CD8-positive, alpha-beta memory T cell (primary cell): ENCODE results near the gene GLT6D1. TPM values are rescaled to one million over a fixed set of nuclear protein-coding genes. Genes with fewer than 3 reads are reported as not detected.

Experiments
- CTCF ChIA-PET: fragments of 350-600 bp; sonication (Branson Sonifier 250); formaldehyde crosslinking; loops from one replicate; lab custom pipeline; 2021; ENCODE audit warnings: antibody characterized with exemption; lab: Charles Lee
- POLR2A ChIA-PET: fragments of 350-600 bp; sonication (Branson Sonifier 250); formaldehyde crosslinking; loops from one replicate; lab custom pipeline; 2021; ENCODE audit warnings: antibody characterized with exemption; lab: Charles Lee
- DNase-seq, 5 donors: peaks; one replicate each; pipeline versions ENCODE4 v3.0.0 to v3.0.0-alpha.2; 2020 to 2022; ENCODE audit warnings: mixed read lengths in 1 of 5
- H3K27ac ChIP-seq: one replicate; pipeline ENCODE4 v1.7.0; 2013; ENCODE audit warnings: low read depth, mild to moderate bottlenecking, low read length, moderate library complexity
- H3K27me3 ChIP-seq: 2 replicates; pipeline ENCODE4 v1.7.0; 2013; ENCODE audit warnings: low read length, mild to moderate bottlenecking; ENCODE audit not compliant: insufficient read depth, poor library complexity, severe bottlenecking
- H3K36me3 ChIP-seq: 2 replicates; pipeline ENCODE4 v1.7.0; 2013; ENCODE audit warnings: mild to moderate bottlenecking, low read length, moderate library complexity; ENCODE audit not compliant: insufficient read depth
- H3K4me1 ChIP-seq: 2 replicates; pipeline ENCODE4 v1.7.0; 2013; ENCODE audit warnings: mild to moderate bottlenecking, low read length, moderate library complexity; ENCODE audit not compliant: insufficient read depth
- H3K4me3 ChIP-seq: 2 replicates; pipeline ENCODE4 v1.7.0; 2013; ENCODE audit warnings: mild to moderate bottlenecking, low read length
- H3K9me3 ChIP-seq: 2 replicates; pipeline ENCODE4 v1.7.0; 2013; ENCODE audit warnings: mild to moderate bottlenecking, low read length
- H3K27ac Mint-ChIP-seq, 8 donors: one replicate each; pipeline ENCODE4 v1.8.0; 2020 to 2021; ENCODE audit warnings: mixed read lengths in 8 of 8, mild to moderate bottlenecking in 6 of 8, inconsistent platforms in 3 of 8, moderate library complexity in 3 of 8
- H3K27me3 Mint-ChIP-seq, 2 donors: one replicate each; pipeline ENCODE4 v1.8.0; 2020 to 2021; ENCODE audit warnings: mixed read lengths in 2 of 2, mild to moderate bottlenecking in 1 of 2, moderate library complexity in 1 of 2
- H3K36me3 Mint-ChIP-seq, 3 donors: one replicate each; pipeline ENCODE4 v1.8.0; 2020 to 2021; ENCODE audit warnings: mixed read lengths in 3 of 3, inconsistent platforms in 1 of 3, mild to moderate bottlenecking in 1 of 3
- H3K4me1 Mint-ChIP-seq, 3 donors: one replicate each; pipeline ENCODE4 v1.8.0; 2020 to 2021; ENCODE audit warnings: mixed read lengths in 3 of 3, inconsistent platforms in 1 of 3, mild to moderate bottlenecking in 1 of 3
- H3K4me3 Mint-ChIP-seq, 7 donors: one replicate each; pipeline ENCODE4 v1.8.0; 2020 to 2021; ENCODE audit warnings: mixed read lengths in 7 of 7, mild to moderate bottlenecking in 6 of 7, moderate library complexity in 4 of 7, inconsistent platforms in 2 of 7
- H3K9me3 Mint-ChIP-seq, 5 donors: one replicate each; pipeline ENCODE4 v1.8.0; 2020 to 2022; ENCODE audit warnings: mixed read lengths in 5 of 5, mild to moderate bottlenecking in 3 of 5, moderate library complexity in 2 of 5, inconsistent platforms in 1 of 5
- polyA plus RNA-seq: library from polyadenylated mRNA; unstranded; fragments of 300-500 nt; fragmentation: Illumina TruSeq; gene quantifications from one replicate; pipeline ENCODE4 v1.2.3, GENCODE V29; 2021
- total RNA-seq, 2 experiments: library from RNA; stranded (reverse); gene quantifications; one replicate each; pipeline ENCODE4 v1.2.3, GENCODE V29; 2021

Gene GLT6D1
- total and polyA plus RNA-seq, 3 experiments from 2014 or later, result not detected

DNA sequence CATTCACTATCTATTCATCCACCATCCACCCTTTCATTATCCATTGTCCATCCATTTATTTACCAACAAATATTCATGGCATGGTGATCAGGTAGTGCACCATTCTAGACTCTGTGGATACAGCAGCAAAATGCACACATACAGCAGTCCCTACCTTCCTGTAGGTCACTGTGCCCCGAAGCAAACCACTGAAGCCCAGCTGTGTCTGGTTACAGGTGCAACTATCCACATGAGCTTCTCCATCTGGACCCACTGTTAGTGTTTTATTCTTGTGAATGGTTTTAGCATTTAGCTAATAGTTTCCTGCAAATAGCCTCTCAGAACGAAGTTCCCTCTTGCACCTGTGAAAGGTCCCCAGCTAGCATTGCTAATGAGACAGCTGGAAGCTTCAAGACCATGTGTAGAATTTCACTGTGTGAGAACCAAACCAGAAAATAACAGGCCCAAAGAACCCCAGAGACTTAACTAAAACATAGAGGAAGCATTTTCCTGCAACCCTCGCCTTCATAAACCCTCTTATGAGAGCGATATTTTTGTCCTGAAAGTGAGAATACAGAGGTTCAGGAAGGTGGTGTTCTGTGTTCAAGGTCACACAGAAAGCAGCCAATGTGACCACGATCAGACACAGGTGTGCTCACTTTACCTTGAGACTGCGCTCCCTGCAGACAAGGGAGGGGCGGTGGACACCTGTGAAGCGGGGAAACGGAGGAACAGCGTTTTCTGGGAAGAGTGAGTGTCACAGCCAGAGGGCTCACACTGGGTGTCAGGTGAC is 59.3 kb downstream of the GLT6D1 start:
- no peaks in the 10 kb centered on the region for H3K4me1 ChIP-seq
- DNase-seq, result no peak
- Mint-ChIP-seq H3K36me3 (no peaks in the 10 kb centered on the region), H3K4me1 (no peaks in the 10 kb centered on the region), H3K4me3 (no peak overlapping the region), H3K27ac (no peak overlapping the region), H3K9me3 (no peaks in the 10 kb centered on the region), H3K27me3 (peaks cover 5 to 24% of the 10 kb centered on the region in 2 donors)
- H3K9me3 ChIP-seq, result no peaks in the 10 kb centered on the region
- no peaks in the 10 kb centered on the region for H3K27me3 ChIP-seq
- no peaks in the 10 kb centered on the region for H3K36me3 ChIP-seq
- H3K4me3 ChIP-seq, result no peak overlapping the region
- POLR2A ChIA-PET, result no interaction called here
- H3K27ac ChIP-seq, result no peak overlapping the region
- CTCF ChIA-PET, result no interaction called here

DNA sequence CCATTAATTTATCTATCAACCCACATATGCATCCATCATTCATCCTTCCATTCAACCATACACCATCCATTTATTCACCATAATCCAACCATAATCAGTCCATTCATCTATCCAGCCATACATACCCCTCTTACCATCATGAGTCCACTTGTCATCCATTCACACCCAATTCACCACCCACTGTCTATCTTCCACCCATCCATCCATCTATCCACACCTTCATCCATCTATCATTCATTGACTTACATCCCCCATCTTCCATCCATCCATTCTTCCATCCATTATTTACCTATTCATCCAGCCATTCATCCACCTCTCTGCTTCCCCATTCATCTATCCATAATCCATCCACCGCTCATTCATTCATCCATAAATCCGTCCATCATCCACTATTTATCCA is 60.0 kb downstream of the GLT6D1 start:
- H3K4me3 Mint-ChIP-seq, result no peak overlapping the region

DNA sequence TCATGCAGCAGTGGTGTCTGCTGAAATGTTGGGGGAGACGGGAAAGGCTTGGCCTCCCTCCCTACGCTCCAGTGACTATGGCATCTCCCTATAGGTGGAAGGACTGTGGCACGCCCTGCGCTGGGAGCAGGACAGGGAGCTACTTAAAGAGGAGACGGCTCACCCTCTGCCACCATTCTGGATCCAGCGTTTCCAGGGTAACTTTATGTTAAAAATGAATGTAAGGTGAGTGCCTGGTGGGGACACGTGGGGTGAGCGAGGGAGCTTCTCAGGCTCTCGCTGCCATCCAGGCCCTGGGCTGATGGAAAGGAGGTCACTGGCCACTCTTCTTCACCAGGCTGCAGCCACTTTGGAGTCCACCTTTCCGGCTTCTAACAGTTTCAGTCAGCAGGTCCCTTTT is 62.1 kb downstream of the GLT6D1 start:
- Mint-ChIP-seq H3K36me3 (no peaks in the 10 kb centered on the region), H3K27me3 (peaks cover 7 to 12% of the 10 kb centered on the region in 2 donors), H3K4me3 (no peak overlapping the region), H3K9me3 (no peaks in the 10 kb centered on the region), H3K4me1 (no peaks in the 10 kb centered on the region), H3K27ac (no peak overlapping the region)
- Histone ChIP-seq H3K27ac (no peak overlapping the region), H3K9me3 (no peaks in the 10 kb centered on the region), H3K27me3 (no peaks in the 10 kb centered on the region), H3K36me3 (no peaks in the 10 kb centered on the region), H3K4me3 (no peak overlapping the region), H3K4me1 (no peaks in the 10 kb centered on the region)
- ChIA-PET CTCF (no interaction called here), POLR2A (no interaction called here)
- no peak for DNase-seq

More for the DNA sequence above, 60.0 kb downstream of the GLT6D1 start:
- Histone ChIP-seq H3K4me3 (no peak overlapping the region), H3K9me3 (no peaks in the 10 kb centered on the region), H3K4me1 (no peaks in the 10 kb centered on the region), H3K27ac (no peak overlapping the region), H3K27me3 (no peaks in the 10 kb centered on the region), H3K36me3 (no peaks in the 10 kb centered on the region)
- ChIA-PET CTCF (no interaction called here), POLR2A (no interaction called here)
- peaks cover 7 to 17% of the 10 kb centered on the region in 2 donors for H3K27me3 Mint-ChIP-seq
- H3K9me3 Mint-ChIP-seq, result no peaks in the 10 kb centered on the region
- DNase-seq, result no peak
- no peaks in the 10 kb centered on the region for H3K36me3 Mint-ChIP-seq
- no peak overlapping the region for H3K27ac Mint-ChIP-seq
- H3K4me1 Mint-ChIP-seq, result no peaks in the 10 kb centered on the region

DNA sequence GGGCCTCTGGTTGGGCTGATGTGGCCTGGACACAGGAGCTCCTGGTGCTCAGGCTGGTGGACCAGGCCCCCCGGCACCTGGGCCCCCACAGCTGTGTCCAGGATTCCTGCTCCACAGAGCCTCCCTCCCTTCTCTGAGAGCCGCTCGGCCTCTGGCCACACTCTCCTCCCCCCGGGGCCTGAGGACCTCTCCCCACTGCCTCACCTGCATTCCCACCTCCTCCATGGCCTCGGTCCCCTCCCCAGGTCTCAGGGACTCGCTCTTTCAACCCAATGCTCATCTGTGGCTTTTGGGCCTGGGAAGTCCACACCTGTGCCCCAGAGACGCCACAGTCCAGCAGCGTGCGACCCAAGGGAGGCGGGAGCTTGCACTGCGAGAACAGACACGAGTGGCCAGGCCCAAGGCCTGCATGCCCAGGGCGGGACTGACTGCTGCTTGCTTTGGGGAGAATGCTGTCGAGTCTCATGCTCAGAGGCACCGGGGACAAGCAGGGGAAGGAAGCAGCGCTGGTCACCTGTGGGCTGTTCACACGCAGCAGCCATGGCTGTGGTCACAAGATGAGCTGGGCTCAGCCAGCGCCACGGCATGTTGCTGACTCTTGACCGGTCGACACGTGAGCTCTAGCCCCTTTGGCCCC is 63.2 kb downstream of the GLT6D1 start:
- Histone ChIP-seq H3K27me3 (no peaks in the 10 kb centered on the region), H3K36me3 (no peaks in the 10 kb centered on the region), H3K27ac (no peak overlapping the region), H3K4me1 (no peaks in the 10 kb centered on the region), H3K4me3 (no peak overlapping the region), H3K9me3 (no peaks in the 10 kb centered on the region)
- Mint-ChIP-seq H3K36me3 (no peaks in the 10 kb centered on the region), H3K4me3 (no peak overlapping the region), H3K27ac (no peak overlapping the region), H3K4me1 (no peaks in the 10 kb centered on the region), H3K27me3 (peaks cover 5 to 7% of the 10 kb centered on the region in 2 donors), H3K9me3 (no peaks in the 10 kb centered on the region)
- no peak for DNase-seq
- ChIA-PET CTCF (no interaction called here), POLR2A (no interaction called here)

DNA sequence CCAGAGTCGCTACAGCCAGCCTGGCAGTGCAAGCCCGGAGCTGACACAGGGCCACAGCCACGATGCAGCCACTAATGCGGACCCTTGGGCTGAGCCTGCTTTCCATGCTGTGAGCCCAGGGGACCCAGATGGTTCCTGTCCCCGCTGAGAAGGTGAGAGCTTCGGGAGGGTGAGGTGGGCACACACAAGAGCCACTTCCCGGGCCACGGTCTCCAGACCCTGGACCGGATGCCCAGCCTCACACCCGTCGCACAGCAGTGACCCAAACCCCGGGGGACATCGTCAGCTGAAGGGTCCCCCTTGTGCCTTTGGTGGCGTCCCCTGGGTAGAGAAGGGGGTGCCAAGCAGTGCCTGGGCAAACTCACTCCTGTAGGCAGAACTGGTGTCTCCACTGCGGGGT is 64.4 kb downstream of the GLT6D1 start:
- Mint-ChIP-seq H3K9me3 (no peaks in the 10 kb centered on the region), H3K36me3 (no peaks in the 10 kb centered on the region), H3K4me1 (no peaks in the 10 kb centered on the region), H3K27ac (no peak overlapping the region), H3K27me3 (peaks cover 5 to 7% of the 10 kb centered on the region in 2 donors), H3K4me3 (no peak overlapping the region)
- H3K4me3 ChIP-seq, result no peak overlapping the region
- H3K36me3 ChIP-seq, result no peaks in the 10 kb centered on the region
- no peak overlapping the region for H3K27ac ChIP-seq
- H3K4me1 ChIP-seq, result no peaks in the 10 kb centered on the region
- no peaks in the 10 kb centered on the region for H3K27me3 ChIP-seq
- CTCF ChIA-PET, result no interaction called here
- DNase-seq, result no peak
- no peaks in the 10 kb centered on the region for H3K9me3 ChIP-seq
- POLR2A ChIA-PET, result no interaction called here

DNA sequence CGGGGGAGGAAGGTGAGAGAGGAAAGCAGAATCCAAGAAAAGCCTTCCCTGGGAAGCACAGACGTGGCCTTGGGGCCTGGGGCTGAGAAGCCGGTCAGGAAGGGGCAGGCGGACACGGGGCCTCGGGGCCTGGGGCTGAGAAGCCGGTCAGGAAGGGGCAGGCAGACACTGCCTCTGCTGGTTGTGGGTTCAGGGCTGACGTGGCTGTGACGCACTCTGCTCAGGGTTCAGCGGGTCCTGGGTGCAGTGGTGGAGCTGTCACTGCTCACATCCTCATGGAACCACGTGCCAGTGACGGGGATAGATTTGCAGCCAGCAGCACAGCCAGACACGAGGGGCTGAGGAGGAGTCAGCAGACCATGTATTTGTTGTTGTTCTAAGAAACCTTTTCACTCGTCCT is 65.0 kb downstream of the GLT6D1 start:
- POLR2A ChIA-PET, result no interaction called here
- H3K27me3 Mint-ChIP-seq, result peaks cover 5 to 7% of the 10 kb centered on the region in 2 donors
- no peak for DNase-seq

More for the DNA sequence above, 65.0 kb downstream of the GLT6D1 start:
- no peak overlapping the region for H3K4me3 Mint-ChIP-seq
- H3K9me3 Mint-ChIP-seq, result peaks cover 0 to 4% (median under 1%) of the 10 kb centered on the region in 5 donors
- no peak overlapping the region for H3K4me3 ChIP-seq
- no peaks in the 10 kb centered on the region for H3K36me3 ChIP-seq
- H3K36me3 Mint-ChIP-seq, result no peaks in the 10 kb centered on the region
- H3K4me1 Mint-ChIP-seq, result no peaks in the 10 kb centered on the region
- CTCF ChIA-PET, result no interaction called here
- no peaks in the 10 kb centered on the region for H3K4me1 ChIP-seq
- H3K27ac ChIP-seq, result no peak overlapping the region
- no peaks in the 10 kb centered on the region for H3K27me3 ChIP-seq
- H3K9me3 ChIP-seq, result no peaks in the 10 kb centered on the region
- no peak overlapping the region for H3K27ac Mint-ChIP-seq

Other genes starting within 250 kb of the GLT6D1 start
- gene PPP1R26, start 159.8 kb downstream of the GLT6D1 start, total RNA-seq, result under 1 TPM; 0.59 to 0.84 TPM
- gene PPP1R26, start 159.8 kb downstream of the GLT6D1 start, polyA plus RNA-seq, result 0.47 TPM
- gene MRPS2, start 138.9 kb downstream of the GLT6D1 start, total RNA-seq, result 10 to 100 TPM; 66.7 to 71.0 TPM
- 50.9 TPM for gene MRPS2, start 138.9 kb downstream of the GLT6D1 start, polyA plus RNA-seq
- gene LCN1, start 118.1 kb downstream of the GLT6D1 start, total RNA-seq, result not detected
- gene LCN1, start 118.1 kb downstream of the GLT6D1 start, polyA plus RNA-seq, result not detected
- gene OBP2A, start 93.4 kb downstream of the GLT6D1 start, total RNA-seq, result not detected
- gene OBP2A, start 93.4 kb downstream of the GLT6D1 start, polyA plus RNA-seq, result not detected
- gene PAEP, start 77.8 kb downstream of the GLT6D1 start, total RNA-seq, result not detected
- gene PAEP, start 77.8 kb downstream of the GLT6D1 start, polyA plus RNA-seq, result not detected
- gene LCN9, start 23.8 kb upstream of the GLT6D1 start, total RNA-seq, result not detected
- gene LCN9, start 23.8 kb upstream of the GLT6D1 start, polyA plus RNA-seq, result not detected
- gene SOHLH1, start 59.9 kb upstream of the GLT6D1 start, total RNA-seq, result not detected
- gene SOHLH1, start 59.9 kb upstream of the GLT6D1 start, polyA plus RNA-seq, result not detected
- gene KCNT1, start 62.6 kb upstream of the GLT6D1 start, total RNA-seq, result not detected
- 0.16 TPM for gene KCNT1, start 62.6 kb upstream of the GLT6D1 start, polyA plus RNA-seq